Astrocyte (in vitro differentiated cells and primary cell): ENCODE data around the gene CCDC196.

Source experiments
- CTCF ChIP-seq: IDR thresholded peaks from 2 replicates; pipeline ENCODE4 v1.5.1; 2011; ENCODE audit warnings: low read depth, mild to moderate bottlenecking, inconsistent platforms, low read length, moderate library complexity; ENCODE audit not compliant: insufficient read depth
- EZH2 ChIP-seq: IDR thresholded peaks from 2 replicates; pipeline ENCODE4 v1.6.1; 2012; ENCODE audit warnings: mild to moderate bottlenecking, low read length, inconsistent platforms; ENCODE audit not compliant: insufficient read depth

- TF ChIP-seq CTCF (no peak), EZH2 (no peak)
Observed at GRCh38 chr14:66487164-66487563, 993 bp downstream of the CCDC196 start.
